ENCODE results near the gene NF2. TPM values are rescaled to one million over a fixed set of nuclear protein-coding genes. Genes with fewer than 3 reads are reported as not detected.

NF2 gene
- total RNA-seq, 2 donors from 2014 or later: 58.2 to 70.9 TPM

DNA sequence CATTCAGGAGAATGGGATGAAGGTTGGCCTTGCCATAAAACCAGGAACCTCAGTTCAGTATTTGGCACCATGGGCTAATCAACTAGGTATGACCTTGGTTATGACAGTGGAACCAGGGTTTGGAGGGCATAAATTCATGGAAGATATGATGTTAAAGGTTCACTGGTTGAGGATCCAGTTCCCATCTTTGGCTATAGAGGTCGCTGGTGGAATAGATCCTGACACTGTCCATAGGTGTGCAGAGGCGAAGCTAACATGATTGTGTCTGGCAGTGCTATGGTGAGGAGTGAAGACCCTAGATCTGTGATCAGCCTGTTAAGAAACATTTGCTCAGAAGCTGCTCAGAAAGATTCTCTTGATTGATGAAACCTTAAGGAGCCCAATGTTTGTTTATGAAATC lies 5.7 kb downstream of the NF2 start:
- no peaks in the 10 kb centered on the region for H3K36me3 Mint-ChIP-seq
- no peaks in the 10 kb centered on the region for H3K9me3 Mint-ChIP-seq
- H3K4me3 Mint-ChIP-seq: no peak overlapping the region
- DNase-seq (ENCODE audit: low spot score) (no peak), ATAC-seq (no peak)
- peaks cover 8 to 21% of the 10 kb centered on the region in 2 donors for H3K4me1 Mint-ChIP-seq (ENCODE audit: low read depth in 2 of 2)
- H3K27me3 Mint-ChIP-seq: no peaks in the 10 kb centered on the region
- H3K27ac Mint-ChIP-seq: no peak overlapping the region

GRCh38 chr22:29610780-29611179 lies 7.3 kb downstream of the NF2 start:
- no peaks in the 10 kb centered on the region for H3K9me3 Mint-ChIP-seq
- H3K4me1 Mint-ChIP-seq (ENCODE audit: low read depth in 2 of 2): peaks cover 0 to 14% of the 10 kb centered on the region in 2 donors
- no peaks in the 10 kb centered on the region for H3K27me3 Mint-ChIP-seq
- H3K27ac Mint-ChIP-seq: no peak overlapping the region
- no peak overlapping the region for H3K4me3 Mint-ChIP-seq
- ATAC-seq (no peak), DNase-seq (ENCODE audit: low spot score) (no peak)
- no peaks in the 10 kb centered on the region for H3K36me3 Mint-ChIP-seq

DNA sequence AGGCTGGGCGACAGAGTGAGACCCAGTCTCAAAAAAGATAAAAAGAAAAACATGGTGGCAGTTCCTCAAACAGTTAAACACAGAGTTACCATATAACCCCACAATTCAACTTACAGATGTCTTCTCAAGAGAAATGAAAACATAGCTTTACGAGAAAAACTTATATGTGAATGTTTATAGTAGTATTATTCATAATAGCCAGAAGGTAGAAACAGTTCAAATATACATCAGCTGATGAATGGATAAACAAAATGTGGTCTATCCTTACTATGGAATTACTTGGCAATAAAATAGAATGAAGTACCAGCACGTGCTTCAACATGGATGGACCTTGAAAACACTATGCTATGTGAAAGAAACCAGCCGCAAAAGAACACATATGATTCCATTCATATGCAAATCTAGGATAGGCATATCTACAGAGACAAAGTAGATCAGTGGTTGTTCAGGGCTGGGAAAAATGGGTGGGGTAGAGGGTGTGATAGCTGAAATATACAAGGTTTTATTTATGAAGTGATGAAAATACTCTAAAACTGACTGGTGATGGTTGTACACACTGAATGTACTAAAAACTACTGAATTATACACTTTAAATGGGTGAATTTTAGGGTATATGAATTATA lies 12.4 kb downstream of the NF2 start:
- no peak for DNase-seq (ENCODE audit: low spot score)
- Mint-ChIP-seq H3K36me3 (no peaks in the 10 kb centered on the region), H3K27me3 (no peaks in the 10 kb centered on the region), H3K4me1 (ENCODE audit: low read depth in 2 of 2) (peaks cover 18 to 21% of the 10 kb centered on the region in 2 donors), H3K27ac (no peak overlapping the region), H3K9me3 (no peaks in the 10 kb centered on the region), H3K4me3 (no peak overlapping the region)
- no peak for ATAC-seq

GRCh38 chr22:29617922-29618629 lies 14.6 kb downstream of the NF2 start:
- Mint-ChIP-seq H3K4me3 (no peak overlapping the region), H3K27ac (peak overlapping the region in 1 of 2 donors; percentile 7), H3K27me3 (no peaks in the 10 kb centered on the region), H3K9me3 (no peaks in the 10 kb centered on the region), H3K36me3 (no peaks in the 10 kb centered on the region), H3K4me1 (ENCODE audit: low read depth in 2 of 2) (peaks cover 28 to 36% of the 10 kb centered on the region in 2 donors)
- no peak for DNase-seq (ENCODE audit: low spot score)
- ATAC-seq: no peak

DNA sequence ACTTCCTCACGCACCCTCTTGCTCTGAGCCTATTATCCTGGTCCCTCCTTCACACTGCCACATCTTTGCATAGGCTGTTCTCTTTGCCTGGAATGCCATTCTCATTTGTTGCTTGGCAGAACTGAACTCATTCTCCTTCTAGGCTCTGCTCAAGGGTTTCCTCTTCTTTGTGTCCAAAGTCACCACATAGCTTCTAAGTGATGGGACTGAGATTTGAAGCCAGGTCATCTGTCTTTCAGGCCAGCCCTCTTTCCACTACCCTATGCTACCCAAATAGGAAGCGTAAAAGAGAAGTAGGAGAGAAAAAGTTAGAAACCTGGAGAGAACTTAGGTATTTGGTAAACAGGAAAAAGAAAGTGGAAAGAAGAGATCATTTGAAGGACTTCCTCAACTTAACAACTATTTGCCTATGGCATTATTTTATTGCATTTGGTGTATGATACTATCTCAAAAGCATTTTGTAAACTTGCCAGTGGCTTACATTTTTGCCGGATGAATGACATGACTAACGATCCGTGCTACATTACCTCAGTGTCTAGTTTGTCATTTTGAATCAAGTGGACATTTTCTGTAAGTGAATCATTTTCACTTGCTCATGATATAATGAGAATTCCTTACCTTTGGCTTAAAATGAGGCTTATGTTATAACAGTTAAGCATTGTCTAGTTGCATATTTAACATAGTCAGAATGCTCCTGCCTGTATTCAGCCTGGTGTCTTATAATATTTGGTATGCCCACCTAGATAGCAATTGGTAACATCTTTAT lies 18.5 kb downstream of the NF2 start:
- Mint-ChIP-seq H3K9me3 (no peaks in the 10 kb centered on the region), H3K4me3 (no peak overlapping the region), H3K27me3 (no peaks in the 10 kb centered on the region), H3K4me1 (ENCODE audit: low read depth in 2 of 2) (peaks cover 55 to 72% of the 10 kb centered on the region in 2 donors), H3K36me3 (no peaks in the 10 kb centered on the region), H3K27ac (peak overlapping the region in 1 of 2 donors; percentile 38)
- ATAC-seq: no peak
- no peak for DNase-seq (ENCODE audit: low spot score)

DNA sequence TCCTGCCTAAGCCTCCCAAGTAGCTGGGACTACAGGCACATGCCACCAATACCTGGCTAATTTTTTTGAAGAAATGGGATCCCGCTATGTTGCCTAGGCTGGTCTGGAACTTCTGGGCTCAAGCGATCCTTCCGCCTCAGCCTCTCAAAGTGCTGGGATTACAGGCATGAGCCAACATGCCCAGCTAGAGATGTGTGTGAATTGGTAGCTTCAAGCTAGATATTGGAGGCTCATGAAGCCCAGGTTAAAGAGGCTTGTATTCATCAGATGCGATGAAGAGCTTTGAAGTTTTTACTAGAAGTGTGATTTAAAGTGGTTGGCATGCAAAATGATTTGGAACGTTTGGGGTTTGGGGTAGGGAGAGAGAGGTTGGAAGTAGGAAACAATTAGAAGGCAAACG lies 19.6 kb downstream of the NF2 start:
- DNase-seq (ENCODE audit: low spot score) (no peak), ATAC-seq (no peak)
- H3K27me3 Mint-ChIP-seq: no peaks in the 10 kb centered on the region
- no peak overlapping the region for H3K4me3 Mint-ChIP-seq
- no peaks in the 10 kb centered on the region for H3K9me3 Mint-ChIP-seq
- peaks cover 45 to 64% of the 10 kb centered on the region in 2 donors for H3K4me1 Mint-ChIP-seq (ENCODE audit: low read depth in 2 of 2)
- H3K27ac Mint-ChIP-seq: peak overlapping the region; percentile 23 to 72
- no peaks in the 10 kb centered on the region for H3K36me3 Mint-ChIP-seq

DNA sequence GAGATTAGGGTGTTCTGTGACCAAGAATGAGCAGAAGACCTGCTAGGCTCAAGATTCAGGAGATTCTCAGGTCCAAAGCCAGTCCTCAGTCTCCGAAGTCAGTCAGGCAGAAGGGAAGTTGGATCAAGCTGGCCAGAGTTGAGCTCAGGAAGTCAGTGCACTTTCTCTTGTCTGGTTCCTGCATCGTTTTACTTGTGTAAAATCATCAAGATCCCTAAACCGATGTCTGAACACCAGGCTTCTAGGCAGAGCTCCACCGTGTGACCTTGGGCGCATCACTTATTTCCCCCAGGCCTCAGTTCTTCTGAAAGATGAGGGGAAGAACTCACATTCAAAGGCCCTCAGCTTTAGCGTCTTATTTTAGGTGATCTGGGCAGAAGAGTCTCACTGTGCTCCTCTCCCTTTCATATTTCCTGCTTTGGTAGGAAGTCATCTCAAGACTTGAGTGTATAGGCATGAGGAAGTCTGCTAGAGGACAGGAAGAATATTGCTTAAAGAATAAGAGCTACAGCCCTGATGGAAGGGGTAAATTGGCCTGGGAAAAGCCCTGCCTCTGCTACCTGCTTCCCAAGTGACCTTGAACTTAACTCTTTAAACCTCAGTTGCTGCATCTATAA lies 20.2 kb downstream of the NF2 start:
- H3K9me3 Mint-ChIP-seq: no peaks in the 10 kb centered on the region
- H3K27ac Mint-ChIP-seq: peak overlapping the region; percentile 23 to 72
- H3K4me3 Mint-ChIP-seq: no peak overlapping the region
- ATAC-seq (no peak), DNase-seq (ENCODE audit: low spot score) (no peak)
- H3K4me1 Mint-ChIP-seq (ENCODE audit: low read depth in 2 of 2): peaks cover 42 to 62% of the 10 kb centered on the region in 2 donors
- H3K36me3 Mint-ChIP-seq: no peaks in the 10 kb centered on the region
- no peaks in the 10 kb centered on the region for H3K27me3 Mint-ChIP-seq

DNA sequence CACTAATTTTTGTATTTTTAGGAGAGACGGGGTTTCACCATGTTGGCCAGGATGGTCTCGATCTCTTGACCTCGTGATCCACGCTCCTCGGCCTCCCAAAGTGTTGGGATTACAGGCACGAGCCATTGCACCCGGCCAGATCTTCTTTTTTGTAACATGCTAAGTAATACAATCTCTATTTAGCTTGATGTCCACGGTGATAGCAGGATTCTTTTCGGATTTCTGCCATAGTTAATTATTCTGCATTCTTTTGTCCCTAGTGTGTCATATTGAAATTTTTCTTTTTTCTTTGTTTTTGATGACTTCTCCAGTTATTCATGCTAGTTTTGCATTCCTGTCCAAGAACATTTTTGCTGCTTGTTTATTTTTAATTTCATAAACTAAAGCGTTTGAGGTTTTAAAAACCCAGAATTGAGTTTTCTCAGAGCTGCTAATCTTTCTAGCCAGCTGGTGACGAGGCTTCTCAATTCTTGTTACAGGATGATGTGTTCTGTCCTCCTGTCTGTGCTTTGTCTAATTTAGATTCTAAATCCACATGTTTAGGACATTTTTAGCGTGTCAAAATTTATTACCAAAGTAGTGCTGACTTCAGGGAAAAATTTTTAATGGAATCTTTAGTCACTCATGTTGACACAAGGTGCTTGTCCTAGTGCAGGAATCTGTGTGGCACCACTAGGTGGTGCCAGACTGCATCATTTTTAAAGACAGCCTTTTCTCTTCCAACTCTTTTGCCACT lies 21.8 kb downstream of the NF2 start:
- no peak overlapping the region for H3K4me3 Mint-ChIP-seq
- no peaks in the 10 kb centered on the region for H3K27me3 Mint-ChIP-seq
- DNase-seq (ENCODE audit: low spot score) (peak; percentile 66), ATAC-seq (no peak)
- H3K36me3 Mint-ChIP-seq: no peaks in the 10 kb centered on the region
- peak overlapping the region; percentile 3 to 70 for H3K27ac Mint-ChIP-seq
- H3K9me3 Mint-ChIP-seq: no peaks in the 10 kb centered on the region
- peaks cover 44 to 67% of the 10 kb centered on the region in 2 donors for H3K4me1 Mint-ChIP-seq (ENCODE audit: low read depth in 2 of 2)

DNA sequence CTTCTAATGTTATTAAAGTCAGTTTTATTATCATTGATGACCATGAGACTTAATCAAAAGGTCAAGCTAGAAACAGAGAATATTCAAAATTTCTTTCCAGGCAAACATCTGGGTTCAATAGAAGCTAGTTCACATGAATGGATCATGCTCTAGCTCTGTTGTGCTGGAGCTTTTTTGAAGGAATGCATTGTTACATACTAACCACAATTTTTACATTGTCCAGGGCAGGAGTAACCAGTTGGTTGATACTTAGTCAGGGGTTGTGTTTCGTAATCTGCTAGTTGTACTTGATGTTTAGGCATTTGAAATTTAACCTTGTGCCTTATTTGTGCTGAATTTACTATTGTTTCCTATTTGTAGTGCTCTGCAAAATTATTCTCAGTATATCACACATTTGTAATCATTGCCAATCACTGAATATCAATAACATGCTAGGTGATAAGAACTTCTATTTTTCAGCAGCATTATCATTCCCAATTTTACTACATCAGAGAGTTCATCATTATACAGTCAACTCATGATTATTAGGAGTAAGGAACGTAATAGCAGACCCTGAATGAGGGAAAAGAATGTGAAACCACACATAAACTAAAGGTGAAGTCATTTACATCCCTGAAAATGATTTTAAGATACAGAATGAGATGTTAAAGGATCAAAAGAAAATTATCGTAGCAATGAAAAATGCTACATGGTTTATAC lies 23.2 kb downstream of the NF2 start:
- Mint-ChIP-seq H3K36me3 (no peaks in the 10 kb centered on the region), H3K27ac (no peak overlapping the region), H3K4me3 (no peak overlapping the region), H3K9me3 (no peaks in the 10 kb centered on the region), H3K27me3 (no peaks in the 10 kb centered on the region), H3K4me1 (ENCODE audit: low read depth in 2 of 2) (peaks cover 48 to 58% of the 10 kb centered on the region in 2 donors)
- no peak for ATAC-seq
- no peak for DNase-seq (ENCODE audit: low spot score)

- Mint-ChIP-seq H3K4me3 (no peak overlapping the region), H3K27me3 (no peaks in the 10 kb centered on the region), H3K36me3 (no peaks in the 10 kb centered on the region), H3K9me3 (no peaks in the 10 kb centered on the region), H3K4me1 (ENCODE audit: low read depth in 2 of 2) (peaks cover 50 to 54% of the 10 kb centered on the region in 2 donors), H3K27ac (no peak overlapping the region)
- DNase-seq (ENCODE audit: low spot score): no peak
- no peak for ATAC-seq
Measured at GRCh38 chr22:29627196-29627535, 23.7 kb downstream of the NF2 start.

- Mint-ChIP-seq H3K36me3 (no peaks in the 10 kb centered on the region), H3K9me3 (no peaks in the 10 kb centered on the region), H3K4me3 (no peak overlapping the region), H3K4me1 (ENCODE audit: low read depth in 2 of 2) (peaks cover 55 to 58% of the 10 kb centered on the region in 2 donors), H3K27me3 (no peaks in the 10 kb centered on the region), H3K27ac (no peak overlapping the region)
- ATAC-seq (no peak), DNase-seq (ENCODE audit: low spot score) (no peak)
Measured at GRCh38 chr22:29628996-29629902, 25.8 kb downstream of the NF2 start.

DNA sequence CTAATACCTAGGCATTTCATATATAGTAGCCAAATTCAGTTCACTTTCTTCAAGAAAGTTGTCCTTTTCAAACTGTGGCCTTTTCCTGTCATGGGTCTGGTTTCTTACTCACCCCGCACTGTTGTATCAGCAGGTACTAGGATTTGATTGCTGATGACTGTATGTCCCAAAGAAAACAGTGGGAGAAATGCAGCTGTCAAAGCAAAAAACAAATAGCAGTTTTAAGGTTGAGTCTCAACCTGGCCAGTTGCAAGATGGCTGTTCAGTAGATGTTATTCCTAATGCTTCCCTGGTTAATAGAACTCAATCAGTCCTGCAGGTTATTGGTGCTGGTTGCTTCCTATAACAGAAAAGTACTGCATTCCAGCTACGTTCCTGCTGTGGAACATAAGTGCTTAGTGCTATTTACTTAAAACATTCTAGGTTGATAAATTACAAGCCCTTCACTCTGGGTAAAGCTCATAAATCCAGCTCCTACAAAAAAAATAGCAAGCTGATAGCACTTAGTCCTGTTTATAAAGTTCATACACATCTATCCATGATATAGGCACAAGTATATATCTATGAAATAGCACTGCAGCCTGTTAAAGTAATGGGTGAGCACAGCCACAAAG lies 26.6 kb downstream of the NF2 start:
- no peaks in the 10 kb centered on the region for H3K27me3 Mint-ChIP-seq
- peaks cover 47 to 50% of the 10 kb centered on the region in 2 donors for H3K4me1 Mint-ChIP-seq (ENCODE audit: low read depth in 2 of 2)
- ATAC-seq (no peak), DNase-seq (ENCODE audit: low spot score) (no peak)
- no peaks in the 10 kb centered on the region for H3K9me3 Mint-ChIP-seq
- H3K36me3 Mint-ChIP-seq: no peaks in the 10 kb centered on the region
- no peak overlapping the region for H3K27ac Mint-ChIP-seq
- no peak overlapping the region for H3K4me3 Mint-ChIP-seq

Data from natural killer cell treated with Interleukin-12 subunit alpha and Interleukin-12 subunit beta and Interleukin-15 and Interleukin-18, amount 100 ng/mL, for 72 hours (primary cell).